Calu3 (cell line): ENCODE data around the gene HEY2. TPM values are rescaled to one million over a fixed set of nuclear protein-coding genes. Genes with fewer than 3 reads are reported as not detected.
A peak's percentile ranks its signal among the peaks of the same experiment; 100 is the strongest.
"Not testable (repeated sequence)": the region's sequence is repeated elsewhere in the genome, so short reads cannot be mapped to it uniquely, and the experiment has no call there.

Experiments used
- BruUV-seq: library from RNA; stranded (reverse); fragments of 400-500 nt; replicated peaks from 2 replicates; lab custom pipeline; 2021; lab: Mats Ljungman, UMichigan
- CTCF ChIA-PET: fragments of 300-600 bp; sonication (Branson Sonifier 250); formaldehyde crosslinking; loops from one replicate; lab custom pipeline; 2022; ENCODE audit warnings: antibody characterized with exemption; lab: Charles Lee
- DNase-seq: peaks from one replicate; pipeline ENCODE4 v3.0.0; 2022
- H3K27ac Mint-ChIP-seq: one replicate; pipeline ENCODE4 v1.8.0; 2022; ENCODE audit warnings: mixed read lengths; ENCODE audit not compliant: unreplicated experiment
- H3K27me3 Mint-ChIP-seq: one replicate; pipeline ENCODE4 v1.8.0; 2022; ENCODE audit warnings: mixed read lengths; ENCODE audit not compliant: unreplicated experiment
- H3K36me3 Mint-ChIP-seq: one replicate; pipeline ENCODE4 v1.8.0; 2022; ENCODE audit warnings: mild to moderate bottlenecking, moderate library complexity, mixed read lengths; ENCODE audit not compliant: insufficient read depth, unreplicated experiment
- H3K4me1 Mint-ChIP-seq: one replicate; pipeline ENCODE4 v1.8.0; 2022; ENCODE audit warnings: mild to moderate bottlenecking, low read depth, mixed read lengths; ENCODE audit not compliant: unreplicated experiment
- H3K4me3 Mint-ChIP-seq: one replicate; pipeline ENCODE4 v1.8.0; 2022; ENCODE audit warnings: mild to moderate bottlenecking, low read depth, moderate library complexity, mixed read lengths; ENCODE audit not compliant: unreplicated experiment
- H3K9me3 Mint-ChIP-seq: one replicate; pipeline ENCODE4 v1.8.0; 2022; ENCODE audit warnings: low read depth, mixed read lengths; ENCODE audit not compliant: unreplicated experiment
- intact Hi-C: fragments of 100-400 bp; cut with micrococcal nuclease; formaldehyde crosslinking; loops from one replicate; pipeline ENCODE4 v1.10.0; 2022; ENCODE audit not compliant: unreplicated experiment
- total RNA-seq: library from RNA; stranded (reverse); gene quantifications from 2 replicates; pipeline ENCODE4 v1.2.3, GENCODE V29; 2022
- TF ChIP-seq, protein P1 (sequence below): fragments of 200-600 bp; IDR thresholded peaks from one replicate; pipeline ENCODE4 v1.8.0; 2022; ENCODE audit warnings: antibody characterized with exemption; ENCODE audit not compliant: unreplicated experiment

HEY2 gene
- total RNA-seq, 1 experiment from 2014 or later: 0.47 TPM

DNA sequence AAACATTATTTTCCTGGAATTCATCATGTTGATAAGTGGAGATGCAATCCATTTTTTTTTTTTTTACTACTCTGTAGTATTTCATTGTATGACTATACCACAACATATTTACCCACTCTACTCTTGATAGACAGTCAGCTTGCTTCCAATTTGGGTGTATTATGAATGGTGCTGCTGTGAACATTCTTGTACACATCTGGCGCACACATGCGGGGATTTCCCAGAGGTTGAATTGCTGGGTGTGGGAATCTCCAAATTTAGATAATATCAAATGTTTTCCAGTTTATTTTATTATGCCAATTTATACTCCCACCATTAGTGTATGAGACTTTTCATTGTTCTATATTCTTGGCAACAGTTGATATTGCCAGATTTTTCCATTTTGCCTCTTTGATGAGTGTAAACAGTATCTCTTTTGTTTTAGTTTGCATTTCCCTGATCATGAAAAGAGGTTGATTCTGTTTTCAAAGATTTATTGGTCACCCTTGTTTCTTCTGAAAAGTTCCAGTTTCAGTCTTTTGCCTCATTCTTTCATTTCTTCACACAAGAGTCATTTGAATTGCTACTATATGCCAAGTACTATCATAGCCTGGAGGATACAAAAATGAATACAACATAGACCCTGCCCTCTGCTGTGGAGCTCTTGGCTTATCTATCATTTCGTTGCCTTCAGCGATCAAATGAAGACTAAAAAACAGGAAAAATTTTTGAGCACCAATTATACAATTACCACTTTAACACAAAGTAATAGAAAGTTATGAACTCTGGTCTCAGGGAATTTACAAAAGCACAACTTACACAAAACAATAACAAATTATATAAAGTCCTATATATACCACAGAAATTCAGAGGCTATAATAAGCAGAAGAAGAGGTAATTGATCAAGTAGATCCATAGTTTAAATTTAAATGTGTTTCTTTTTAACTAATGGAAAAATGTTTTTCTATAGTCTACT, 24.2 kb downstream of the HEY2 start:
- CTCF ChIA-PET: no interaction called here
- Mint-ChIP-seq H3K4me1 (peaks cover 28% of the 10 kb centered on the region), H3K4me3 (no peak overlapping the region), H3K9me3 (no peaks in the 10 kb centered on the region), H3K27ac (no peak overlapping the region), H3K36me3 (no peaks in the 10 kb centered on the region), H3K27me3 (no peaks in the 10 kb centered on the region)
- BruUV-seq: no TSS peak
- TF ChIP-seq, protein P1, sequence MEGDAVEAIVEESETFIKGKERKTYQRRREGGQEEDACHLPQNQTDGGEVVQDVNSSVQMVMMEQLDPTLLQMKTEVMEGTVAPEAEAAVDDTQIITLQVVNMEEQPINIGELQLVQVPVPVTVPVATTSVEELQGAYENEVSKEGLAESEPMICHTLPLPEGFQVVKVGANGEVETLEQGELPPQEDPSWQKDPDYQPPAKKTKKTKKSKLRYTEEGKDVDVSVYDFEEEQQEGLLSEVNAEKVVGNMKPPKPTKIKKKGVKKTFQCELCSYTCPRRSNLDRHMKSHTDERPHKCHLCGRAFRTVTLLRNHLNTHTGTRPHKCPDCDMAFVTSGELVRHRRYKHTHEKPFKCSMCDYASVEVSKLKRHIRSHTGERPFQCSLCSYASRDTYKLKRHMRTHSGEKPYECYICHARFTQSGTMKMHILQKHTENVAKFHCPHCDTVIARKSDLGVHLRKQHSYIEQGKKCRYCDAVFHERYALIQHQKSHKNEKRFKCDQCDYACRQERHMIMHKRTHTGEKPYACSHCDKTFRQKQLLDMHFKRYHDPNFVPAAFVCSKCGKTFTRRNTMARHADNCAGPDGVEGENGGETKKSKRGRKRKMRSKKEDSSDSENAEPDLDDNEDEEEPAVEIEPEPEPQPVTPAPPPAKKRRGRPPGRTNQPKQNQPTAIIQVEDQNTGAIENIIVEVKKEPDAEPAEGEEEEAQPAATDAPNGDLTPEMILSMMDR: no peak
- intact Hi-C loops: no loop called here
- no peak for DNase-seq

GRCh38 chr6:125776107-125776826, 26.8 kb downstream of the HEY2 start:
- H3K27ac Mint-ChIP-seq, H3K27me3 Mint-ChIP-seq, H3K9me3 Mint-ChIP-seq, BruUV-seq, intact Hi-C loops, DNase-seq, H3K4me3 Mint-ChIP-seq, H3K36me3 Mint-ChIP-seq, CTCF ChIA-PET: not testable (repeated sequence)
- peaks cover 28% of the 10 kb centered on the region for H3K4me1 Mint-ChIP-seq

- H3K27ac Mint-ChIP-seq: no peak overlapping the region
- H3K9me3 Mint-ChIP-seq: no peaks in the 10 kb centered on the region
- no peaks in the 10 kb centered on the region for H3K36me3 Mint-ChIP-seq
- no peaks in the 10 kb centered on the region for H3K27me3 Mint-ChIP-seq
- DNase-seq: peak; percentile 75
- peaks cover 27% of the 10 kb centered on the region for H3K4me1 Mint-ChIP-seq
- no peak overlapping the region for H3K4me3 Mint-ChIP-seq
- intact Hi-C loops: loop anchor here (2.0 kb wide), 1 partner anchor 195 kb away; no protein-coding TSS in a partner anchor
- CTCF ChIA-PET: interaction anchor here (1.9 kb wide), 1 partner anchor 177 kb away, joined by 14 read pairs; the partner anchor contains the start of gene HINT3
- no TSS peak for BruUV-seq
- TF ChIP-seq, protein P1: no peak
These were observed 30.6 kb downstream of the HEY2 start for GRCh38 chr6:125779924-125780539.

- Mint-ChIP-seq H3K4me3 (no peak overlapping the region), H3K4me1 (peaks cover 20% of the 10 kb centered on the region), H3K9me3 (no peaks in the 10 kb centered on the region), H3K27ac (no peak overlapping the region), H3K36me3 (no peaks in the 10 kb centered on the region), H3K27me3 (no peaks in the 10 kb centered on the region)
- DNase-seq: peak; percentile 30
- CTCF ChIA-PET: interaction anchor here (0.5 to 1.9 kb wide), 7 partner anchors 10 to 193 kb away, joined by 3 to 14 read pairs (median 4); partner anchors contain the start of genes HINT3 and NCOA7
- TF ChIP-seq, protein P1: no peak
- BruUV-seq: TSS peak; percentile 100
- intact Hi-C loops: loop anchor here (2.0 kb wide), 1 partner anchor 194 kb away; no protein-coding TSS in a partner anchor
These were observed 31.3 kb downstream of the HEY2 start for GRCh38 chr6:125780540-125781313.
